GM18870 (cell line): ENCODE measurements around the gene MCM10.
"Not testable (repeated sequence)": the region's sequence is repeated elsewhere in the genome, so short reads cannot be mapped to it uniquely, and the experiment has no call there.

Experiments used
- ATAC-seq: cut with Tn5 transposase; IDR thresholded peaks from one replicate; pipeline ENCODE4 v1.9.1; 2021; ENCODE audit warnings: moderate library complexity; ENCODE audit not compliant: unreplicated experiment

MCM10 gene

DNA sequence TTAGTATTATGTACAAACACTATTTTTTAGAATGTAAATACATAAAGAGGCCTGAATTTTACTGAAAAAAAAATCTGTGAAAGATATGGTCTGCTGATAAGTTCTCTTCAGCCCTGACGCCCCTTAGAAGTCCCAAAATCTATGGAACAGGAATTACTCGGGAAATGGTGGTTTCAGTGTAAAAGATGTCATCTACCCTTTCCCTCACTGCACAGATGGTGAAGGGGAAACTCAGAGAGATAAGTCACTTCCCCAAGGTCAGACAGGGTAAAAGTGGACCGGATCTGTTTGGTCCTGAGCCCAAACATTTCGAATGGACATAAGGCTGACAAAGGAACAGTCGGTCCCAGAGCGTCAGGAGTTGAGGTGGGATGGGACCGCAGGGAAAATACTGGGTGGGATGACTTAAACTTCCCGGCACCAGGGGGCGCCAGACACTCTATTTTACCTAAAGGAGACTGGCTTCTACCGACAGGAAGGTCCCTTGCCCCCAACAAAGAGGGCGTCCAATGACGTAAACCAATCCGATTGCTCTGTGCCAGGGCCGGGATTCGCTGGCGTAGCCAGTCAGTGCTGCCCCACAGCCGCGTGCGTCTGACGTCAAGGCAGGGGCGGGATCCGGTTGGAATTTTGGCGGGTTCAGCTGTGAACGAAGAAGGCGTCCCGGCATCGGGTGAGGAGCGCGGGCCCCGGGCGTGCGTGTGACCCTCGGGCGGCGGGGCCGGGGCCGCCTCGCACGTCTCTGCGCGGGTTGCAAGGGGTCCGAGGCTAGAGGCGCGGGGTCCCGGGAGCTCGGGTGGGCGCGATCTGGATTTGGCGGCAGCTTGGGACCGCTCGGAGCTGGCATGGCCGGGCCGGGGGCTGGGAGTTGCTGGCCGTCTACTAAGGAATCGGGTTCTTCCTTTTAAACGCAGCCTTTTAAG, at the start of gene MCM10:
TSS of gene MCM10 (plus strand) at position 625 of the 923 bp plus-strand sequence. CDS start 2,645 bp downstream, outside the sequence.
- ATAC-seq = peak; percentile 99

- no peak for ATAC-seq
Measured at GRCh38 chr10:13113544-13113943, 47.8 kb upstream of the MCM10 start.

DNA sequence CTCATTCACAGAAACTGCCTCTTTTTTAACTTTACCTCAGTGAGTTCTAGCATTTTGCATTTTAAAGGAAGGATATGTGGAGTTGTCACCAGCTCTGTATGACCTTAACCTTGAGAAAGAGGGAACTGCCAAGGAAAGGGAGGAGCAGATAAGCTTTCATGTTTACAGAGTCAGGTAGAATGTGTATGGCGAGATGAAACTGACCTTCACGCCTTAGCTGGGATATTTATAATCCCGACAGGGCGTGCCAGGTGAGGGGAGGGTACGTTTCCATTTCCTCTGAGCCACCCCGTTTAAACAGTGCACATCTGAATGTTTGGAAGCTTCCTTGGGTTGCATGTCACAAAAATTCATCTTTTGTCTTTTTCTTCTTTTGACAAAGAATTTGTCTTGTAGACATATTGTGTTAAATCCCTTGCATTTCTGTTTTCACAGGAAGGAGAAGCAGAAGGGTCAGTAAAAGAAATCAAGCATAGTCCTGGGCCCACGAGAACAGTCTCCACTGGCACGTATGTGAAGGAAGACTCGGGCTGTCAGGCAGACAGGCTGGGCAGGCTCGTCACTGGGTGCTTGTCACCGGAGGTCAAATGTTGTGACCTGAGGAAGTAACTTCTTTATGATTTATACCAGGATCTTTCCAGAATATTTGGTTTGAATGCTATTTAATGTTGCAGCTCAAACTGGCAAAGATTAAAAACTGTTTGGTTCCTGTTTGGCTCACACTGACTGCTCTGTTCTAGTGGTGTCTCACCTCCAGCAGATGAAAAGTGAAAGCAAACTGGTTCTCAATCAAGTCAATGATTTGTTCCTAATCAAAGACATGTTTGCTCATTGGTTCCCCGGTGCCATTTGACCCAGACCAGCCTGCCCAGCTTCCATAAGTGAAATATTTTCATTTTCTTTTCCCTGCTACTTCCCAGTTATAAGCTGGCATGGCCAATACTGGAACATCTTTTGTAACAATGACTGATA, 45.2 kb upstream of the MCM10 start:
- no peak for ATAC-seq

- ATAC-seq = no peak
Measured at GRCh38 chr10:13117841-13118783, 43.2 kb upstream of the MCM10 start.

GRCh38 chr10:13118784-13119410, 42.5 kb upstream of the MCM10 start:
- no peak for ATAC-seq

GRCh38 chr10:13120786-13121499, 40.4 kb upstream of the MCM10 start:
- ATAC-seq = no peak

DNA sequence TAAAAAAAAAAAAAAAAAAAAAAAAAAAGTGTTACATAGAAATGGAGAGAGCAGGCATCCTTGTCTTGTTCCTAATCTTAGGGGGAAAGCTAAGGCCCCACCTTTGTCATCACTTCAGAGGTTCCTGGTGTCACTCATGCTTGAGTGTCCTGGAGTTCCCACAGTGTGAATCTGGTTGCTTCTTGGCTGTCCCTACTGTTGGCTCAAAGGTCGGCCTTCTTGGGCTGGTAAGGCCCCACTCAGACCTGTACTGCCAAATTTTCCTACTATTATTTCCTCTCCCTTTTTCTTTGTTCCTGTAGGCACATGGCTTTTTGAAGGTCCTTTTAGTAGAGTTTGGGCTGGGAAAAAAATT, 39.9 kb upstream of the MCM10 start:
- no peak for ATAC-seq

DNA sequence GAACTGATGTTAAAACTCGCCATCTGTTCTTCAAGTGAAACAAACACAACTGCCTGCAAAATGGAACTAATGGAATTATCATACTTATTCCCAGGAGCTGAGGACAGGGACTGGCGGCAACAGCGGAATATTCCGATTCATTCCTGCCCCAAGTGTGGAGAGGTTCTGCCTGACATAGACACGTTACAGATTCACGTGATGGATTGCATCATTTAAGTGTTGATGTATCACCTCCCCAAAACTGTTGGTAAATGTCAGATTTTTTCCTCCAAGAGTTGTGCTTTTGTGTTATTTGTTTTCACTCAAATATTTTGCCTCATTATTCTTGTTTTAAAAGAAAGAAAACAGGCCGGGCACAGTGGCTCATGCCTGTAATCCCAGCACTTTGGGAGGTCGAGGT, 24.7 kb upstream of the MCM10 start:
- no peak for ATAC-seq

- ATAC-seq = no peak
Measured at GRCh38 chr10:13139150-13139549, 22.2 kb upstream of the MCM10 start.

DNA sequence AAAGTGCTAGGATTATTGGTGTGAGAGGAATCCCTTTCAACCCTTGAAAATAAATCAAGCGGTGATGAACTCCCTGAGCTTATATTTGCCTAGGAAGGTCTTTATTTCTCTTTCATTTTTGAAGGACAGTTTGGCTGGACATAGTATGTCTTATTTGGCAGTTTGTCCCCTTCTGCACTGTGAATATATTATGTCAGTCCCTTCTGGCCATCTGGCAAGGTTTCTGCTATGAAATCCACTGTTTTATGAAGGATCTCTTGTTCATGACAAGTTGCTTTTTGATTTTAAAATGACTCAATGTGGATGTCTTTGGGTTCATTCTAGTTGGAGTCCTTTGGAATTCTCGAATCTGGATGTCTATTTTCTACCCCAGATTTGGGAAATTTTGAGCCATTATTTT, 21.7 kb upstream of the MCM10 start:
- ATAC-seq = no peak

DNA sequence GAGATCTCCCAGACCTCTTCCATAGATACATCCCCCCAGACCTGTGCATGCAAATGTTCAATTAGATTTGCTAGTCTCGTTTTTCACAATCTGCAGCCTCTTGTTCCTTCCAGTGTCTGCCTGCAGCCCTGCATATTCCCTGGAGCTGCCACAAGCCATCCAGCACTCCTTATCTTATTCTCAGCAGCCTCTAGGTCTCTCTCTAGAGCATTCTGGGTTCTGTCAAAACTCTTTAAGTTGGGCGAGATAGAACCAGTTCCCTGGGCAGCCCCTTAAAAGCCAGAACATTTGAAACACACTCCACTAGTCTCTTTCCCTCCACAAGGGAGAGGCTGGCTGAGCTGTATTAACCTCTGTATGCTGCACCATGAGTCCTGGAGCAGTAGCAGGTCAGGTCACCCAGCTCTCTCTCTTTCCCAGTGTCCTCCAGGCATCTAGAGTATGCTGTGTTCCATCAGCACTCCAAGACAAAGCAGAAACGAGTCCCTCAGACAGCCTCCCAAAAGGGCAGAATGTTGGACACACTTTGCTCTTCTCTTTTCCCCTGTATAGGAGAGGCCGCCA, 20.6 kb upstream of the MCM10 start:
- ATAC-seq = no peak

DNA sequence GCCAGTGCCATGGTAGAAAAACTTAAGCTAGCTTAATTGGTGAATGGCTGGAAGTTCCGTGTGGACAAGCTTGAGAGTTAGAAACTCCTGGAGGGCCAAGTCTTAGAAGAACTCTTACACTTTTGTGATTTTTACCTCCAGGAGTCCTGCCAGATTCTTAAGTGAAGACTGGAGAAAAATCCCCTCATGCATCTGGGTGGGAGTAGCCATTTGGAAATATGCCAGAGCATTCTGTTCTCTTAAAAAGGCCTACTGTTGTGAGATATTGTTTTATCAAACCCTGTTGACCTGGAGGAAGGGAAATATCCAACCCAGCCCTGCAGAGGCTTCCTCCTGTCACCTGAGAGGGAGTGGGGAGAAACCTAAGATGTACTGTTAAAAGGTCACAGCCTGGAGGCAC, 17.6 kb upstream of the MCM10 start:
- no peak for ATAC-seq

DNA sequence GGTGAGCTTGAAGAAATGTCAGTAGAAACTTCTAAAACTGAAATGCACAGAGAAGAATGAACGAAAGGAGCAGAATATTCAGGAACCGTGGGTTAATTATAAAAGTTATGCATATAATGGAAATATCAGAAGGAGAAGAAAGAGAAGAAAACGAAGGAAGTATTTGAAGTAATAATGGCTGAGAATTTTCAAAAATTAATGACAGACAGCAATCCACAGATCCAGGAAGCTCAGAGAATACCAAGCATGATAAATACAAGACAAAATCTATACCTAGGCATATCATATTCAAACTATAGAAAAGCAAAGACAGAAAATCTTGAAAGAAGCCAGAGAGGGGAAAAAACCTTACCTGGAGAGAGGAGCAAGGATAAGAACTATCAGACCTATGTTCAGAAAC, 16.5 kb upstream of the MCM10 start:
- no peak for ATAC-seq

- no peak for ATAC-seq
Measured at GRCh38 chr10:13146379-13146778, 15.0 kb upstream of the MCM10 start.

GRCh38 chr10:13147161-13147560, 14.2 kb upstream of the MCM10 start:
- ATAC-seq = no peak

- ATAC-seq = no peak
Measured at GRCh38 chr10:13152296-13152695, 9.1 kb upstream of the MCM10 start.

GRCh38 chr10:13155860-13156259, 5.5 kb upstream of the MCM10 start:
- not testable (repeated sequence) for ATAC-seq

GRCh38 chr10:13158401-13158800, 3.0 kb upstream of the MCM10 start:
- ATAC-seq = no peak

DNA sequence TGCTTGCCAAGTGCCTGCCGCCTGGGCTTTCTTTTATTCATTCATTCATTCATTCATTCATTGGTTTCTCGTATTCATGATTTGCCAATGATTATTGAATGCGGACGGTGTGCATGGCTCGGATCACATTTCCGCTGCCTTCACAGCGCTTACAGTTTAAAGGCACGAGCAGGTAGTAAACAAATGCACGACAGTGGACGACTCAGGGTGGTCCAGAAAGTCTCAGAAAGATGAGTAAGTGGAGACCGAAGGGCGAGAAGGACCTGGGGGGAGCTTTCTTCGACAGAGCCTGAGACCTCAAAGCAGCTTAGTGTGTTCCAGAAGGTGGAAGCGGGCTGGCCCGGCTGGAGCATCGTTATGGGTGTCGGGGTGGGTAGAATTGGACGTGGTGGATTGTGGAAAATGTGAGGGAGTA, 506 bp downstream of the MCM10 start:
- ATAC-seq = no peak
